ENCODE measurements around the gene KLF12.

The KLF12 gene

GRCh38 chr13:74101436-74101835 lies 32.8 kb downstream of the KLF12 start:
- DNase-seq, result no peak

- DNase-seq, result no peak
Observed at GRCh38 chr13:74098077-74098476, 36.1 kb downstream of the KLF12 start.

- DNase-seq, result no peak
Observed at GRCh38 chr13:74097116-74097515, 37.1 kb downstream of the KLF12 start.

GRCh38 chr13:74093691-74094090 lies 40.5 kb downstream of the KLF12 start:
- DNase-seq, result no peak

GRCh38 chr13:74092711-74093110 lies 41.5 kb downstream of the KLF12 start:
- no peak for DNase-seq

GRCh38 chr13:74090869-74091605 lies 43.2 kb downstream of the KLF12 start:
- no peak for DNase-seq

GRCh38 chr13:74090397-74090796 lies 43.8 kb downstream of the KLF12 start:
- DNase-seq, result no peak

- no peak for DNase-seq
Observed at GRCh38 chr13:74087357-74087756, 46.8 kb downstream of the KLF12 start.
